GM10248 (cell line): ENCODE results near the gene WDR70.

Source experiments
- CTCF ChIA-PET: fragments of 300-600 bp; sonication (Branson Sonifier 250); formaldehyde crosslinking; extraction: SDS; loops from one replicate; lab custom pipeline; 2021; ENCODE audit warnings: antibody characterized with exemption; lab: Yijun Ruan, JAX
- POLR2A ChIA-PET: fragments of 350-650 bp; sonication (Branson Sonifier 250); formaldehyde crosslinking; extraction: SDS; loops from one replicate; lab custom pipeline; 2020; ENCODE audit warnings: antibody characterized with exemption; lab: Yijun Ruan, JAX
- DNase-seq: peaks from one replicate; pipeline ENCODE4 v3.0.0; 2012; ENCODE audit errors: extremely low spot score
- CTCF ChIP-seq: IDR thresholded peaks from 2 replicates; pipeline ENCODE4 v1.5.1; 2012; ENCODE audit warnings: mild to moderate bottlenecking, low read depth; ENCODE audit errors: extremely low read depth, missing control alignments, control extremely low read depth

The WDR70 gene

GRCh38 chr5:37769840-37770239 lies 390.7 kb downstream of the WDR70 start:
- TF ChIP-seq CTCF, result no peak
- DNase-seq, result no peak
- ChIA-PET CTCF (no interaction called here), POLR2A (no interaction called here)

DNA sequence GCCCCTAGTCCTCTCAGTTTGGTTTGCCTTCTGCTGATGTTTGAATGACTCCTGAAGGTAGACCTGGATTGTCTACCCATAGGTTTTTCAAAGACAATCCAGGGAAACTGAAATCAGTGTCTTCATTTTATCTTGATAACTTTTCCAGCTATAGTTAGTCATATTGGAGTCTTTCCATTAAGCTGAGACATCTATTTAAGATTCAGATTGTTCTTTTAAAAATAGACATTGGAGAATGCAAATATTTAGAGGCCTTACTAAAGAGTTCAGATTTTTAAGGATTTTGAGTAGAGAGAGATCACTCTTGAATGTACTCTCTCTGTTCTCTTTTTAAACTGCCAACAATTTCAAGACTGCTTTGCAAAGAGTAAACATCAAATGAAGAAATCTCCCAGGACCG lies 391.7 kb downstream of the WDR70 start:
- POLR2A ChIA-PET, result no interaction called here
- no peak for TF ChIP-seq CTCF
- DNase-seq, result no peak
- CTCF ChIA-PET, result no interaction called here

GRCh38 chr5:37771203-37771611 lies 392.1 kb downstream of the WDR70 start:
- POLR2A ChIA-PET, result no interaction called here
- TF ChIP-seq CTCF, result no peak
- CTCF ChIA-PET, result no interaction called here
- no peak for DNase-seq

- POLR2A ChIA-PET, result no interaction called here
- CTCF ChIA-PET, result no interaction called here
- no peak for TF ChIP-seq CTCF
- no peak for DNase-seq
Observed at GRCh38 chr5:37771731-37772130, 392.6 kb downstream of the WDR70 start.

DNA sequence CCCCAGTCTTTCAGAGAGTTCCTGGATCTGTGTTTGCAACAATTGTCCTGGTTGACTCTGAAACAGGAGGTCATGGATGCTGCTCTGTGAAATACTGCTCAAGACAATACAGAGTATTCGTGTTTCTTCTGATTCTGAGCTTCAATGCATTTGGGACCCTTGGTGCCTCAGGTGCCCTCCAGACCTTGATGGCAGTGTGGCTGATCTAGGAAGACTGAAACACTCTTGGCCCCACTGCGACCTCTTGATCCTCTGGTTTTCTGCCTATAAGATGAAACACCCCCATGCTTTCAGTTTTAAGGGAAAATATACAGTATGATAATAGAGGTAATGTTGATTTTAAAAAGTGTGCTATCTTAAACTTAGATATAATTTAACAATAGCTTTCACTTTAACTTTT lies 393.1 kb downstream of the WDR70 start:
- TF ChIP-seq CTCF, result no peak
- ChIA-PET POLR2A (no interaction called here), CTCF (interaction anchor here (3.9 kb wide), 1 partner anchor 420 kb away, joined by 15 read pairs; no protein-coding TSS in a partner anchor)
- DNase-seq, result no peak

DNA sequence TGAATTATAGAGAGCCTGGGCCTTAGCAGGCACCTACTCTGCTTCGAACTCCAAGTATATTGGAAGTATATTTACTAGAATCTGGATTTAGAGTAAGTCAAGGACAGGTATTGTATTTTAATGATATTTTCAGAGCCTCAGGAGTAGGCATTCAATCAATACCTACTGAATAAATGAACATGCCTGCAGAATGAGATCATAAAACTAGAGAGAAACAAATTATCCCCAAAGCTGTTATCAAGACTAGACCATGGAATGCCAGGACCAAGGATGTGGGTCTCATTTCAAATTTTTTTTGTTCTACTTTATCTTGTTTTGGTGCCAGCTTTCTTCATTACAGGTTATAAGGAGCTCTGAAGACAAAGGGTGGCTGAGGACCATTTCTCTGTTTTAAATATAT lies 394.7 kb downstream of the WDR70 start:
- ChIA-PET CTCF (interaction anchor here (1.4 to 3.9 kb wide), 3 partner anchors 7 to 419 kb away, joined by 3 to 15 read pairs (median 6); no protein-coding TSS in a partner anchor), POLR2A (no interaction called here)
- no peak for TF ChIP-seq CTCF
- no peak for DNase-seq
